GM12878 (cell line): ENCODE data around the gene ALS2.

Experiments
- BCL3 ChIP-seq: IDR thresholded peaks from 2 replicates; pipeline ENCODE4 v1.6.1; 2011; ENCODE audit warnings: borderline replicate concordance, low read depth, mild to moderate bottlenecking, moderate library complexity, low read length; ENCODE audit not compliant: insufficient read depth, poor library complexity, severe bottlenecking
- CTCF ChIP-seq, 3 experiments: IDR thresholded peaks in 2 of 3; conservative IDR thresholded peaks in 1 of 3; 2 replicates each; pipeline ENCODE4 v1.5.1; 2011; ENCODE audit warnings: low read depth in 3 of 3, low read length in 3 of 3, mild to moderate bottlenecking in 3 of 3, control low read depth in 2 of 3, moderate library complexity in 2 of 3, inconsistent platforms in 1 of 3, mixed read lengths in 1 of 3; ENCODE audit not compliant: control insufficient read depth in 2 of 3, insufficient read depth in 1 of 3; ENCODE audit errors: extremely low read depth in 1 of 3
- EP300 ChIP-seq, 2 experiments: fragments of 150-350 bp in 1 of 2; IDR thresholded peaks; 2 replicates each; pipeline ENCODE4 v1.6.1; 2011 to 2012; ENCODE audit warnings: low read depth in 2 of 2, low read length in 2 of 2, borderline replicate concordance in 1 of 2, improper control_type of control experiment in 1 of 2, inconsistent platforms in 1 of 2; ENCODE audit not compliant: control insufficient read depth in 1 of 2
- EZH2 ChIP-seq: IDR thresholded peaks from 2 replicates; pipeline ENCODE4 v1.6.1; 2012; ENCODE audit warnings: low read depth, mild to moderate bottlenecking, control low read depth, inconsistent platforms, low read length, borderline replicate concordance; ENCODE audit not compliant: control insufficient read depth
- MAX ChIP-seq: IDR thresholded peaks from 2 replicates; pipeline ENCODE4 v1.6.1; 2012; ENCODE audit warnings: low read depth, low read length, improper control_type of control experiment
- POLR2A ChIP-seq: IDR thresholded peaks from 2 replicates; pipeline ENCODE4 v1.6.1; 2011; ENCODE audit warnings: low read depth, mild to moderate bottlenecking, low read length
- SPI1 ChIP-seq: IDR thresholded peaks from 2 replicates; pipeline ENCODE4 v1.6.1; 2011; ENCODE audit warnings: low read depth, mild to moderate bottlenecking, low read length, moderate library complexity, borderline replicate concordance; ENCODE audit not compliant: insufficient read depth
- USF2 ChIP-seq: IDR thresholded peaks from 2 replicates; pipeline ENCODE4 v1.6.1; 2011; ENCODE audit warnings: low read depth, low read length, improper control_type of control experiment, borderline replicate concordance
- ZBTB4 ChIP-seq: fragments of 450-650 bp; formaldehyde crosslinking; IDR thresholded peaks from 2 replicates; pipeline ENCODE4 v1.4.0; 2022; ENCODE audit warnings: mild to moderate bottlenecking, moderate library complexity
- TF ChIP-seq, protein P1 (sequence below): IDR thresholded peaks from 2 replicates; pipeline ENCODE4 v1.6.1; 2011; ENCODE audit warnings: low read depth, mild to moderate bottlenecking, low read length, moderate library complexity, borderline replicate concordance; ENCODE audit errors: extremely low read depth

DNA sequence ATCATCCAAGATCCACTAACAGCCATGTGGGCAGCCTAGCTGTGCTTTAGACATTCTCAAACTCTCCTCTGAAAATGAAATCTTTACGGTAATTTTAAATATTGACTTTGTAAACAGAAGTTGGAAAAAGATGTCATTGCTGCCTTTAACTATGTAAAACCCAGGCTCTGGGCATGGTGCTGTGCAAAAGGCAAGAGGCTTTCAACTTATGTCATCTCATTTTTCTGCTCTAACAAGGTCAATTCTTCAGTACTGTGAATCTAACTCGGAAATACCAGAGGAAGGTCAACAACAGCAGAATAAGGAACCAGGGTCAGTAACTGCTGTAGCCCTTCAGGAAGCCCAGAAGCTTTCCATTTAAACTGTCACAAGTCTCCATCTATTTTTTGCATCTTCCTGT lies 45.2 kb downstream of the ALS2 start:
- TF ChIP-seq MAX = no peak
- TF ChIP-seq EZH2 = no peak
- TF ChIP-seq, protein P1, sequence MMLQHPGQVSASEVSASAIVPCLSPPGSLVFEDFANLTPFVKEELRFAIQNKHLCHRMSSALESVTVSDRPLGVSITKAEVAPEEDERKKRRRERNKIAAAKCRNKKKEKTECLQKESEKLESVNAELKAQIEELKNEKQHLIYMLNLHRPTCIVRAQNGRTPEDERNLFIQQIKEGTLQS = no peak
- TF ChIP-seq EP300 (IDR thresholded peaks at IDR 0.05; ENCODE audit: borderline replicate concordance in 1 of 2, control insufficient read depth in 1 of 2, low read depth in 2 of 2, low read length in 2 of 2) = no peak
- TF ChIP-seq USF2 = no peak
- no peak for TF ChIP-seq CTCF (IDR thresholded peaks at IDR 0.05 in 2 of 3, conservative IDR thresholded peaks at IDR 0.05 in 1 of 3; ENCODE audit: control insufficient read depth in 2 of 3, extremely low read depth in 1 of 3, insufficient read depth in 1 of 3, low read depth in 3 of 3, low read length in 3 of 3)
- no peak for TF ChIP-seq SPI1
- no peak for TF ChIP-seq BCL3
- no peak for TF ChIP-seq POLR2A
- TF ChIP-seq ZBTB4 = no peak
